GM12864 (cell line): ENCODE measurements around the gene SF3A1.

Experiments
- DNase-seq: peaks from one replicate; pipeline ENCODE4 v3.0.0-alpha.2; 2011; ENCODE audit warnings: low read depth
- H3K4me3 ChIP-seq: 2 replicates; pipeline ENCODE4 v1.5.1; 2011; ENCODE audit warnings: mild to moderate bottlenecking, low read depth, low read length, control low read depth
- CTCF ChIP-seq: IDR thresholded peaks from 2 replicates; pipeline ENCODE4 v1.5.1; 2011; ENCODE audit warnings: low read depth, mild to moderate bottlenecking, moderate library complexity, low read length, control low read depth, inconsistent platforms; ENCODE audit errors: missing control alignments

The SF3A1 gene

GRCh38 chr22:30400159-30400558, 43.5 kb upstream of the SF3A1 start:
- DNase-seq: no peak
- H3K4me3 ChIP-seq: no peak overlapping the region

GRCh38 chr22:30399718-30400117, 43.0 kb upstream of the SF3A1 start:
- TF ChIP-seq CTCF: no peak
- no peak for DNase-seq
- H3K4me3 ChIP-seq: no peak overlapping the region

More at GRCh38 chr22:30400159-30400558, 43.5 kb upstream of the SF3A1 start:
- TF ChIP-seq CTCF: no peak

- no peak overlapping the region for H3K4me3 ChIP-seq
- DNase-seq: no peak
- no peak for TF ChIP-seq CTCF
Measured at GRCh38 chr22:30398685-30399680, 42.3 kb upstream of the SF3A1 start.

- TF ChIP-seq CTCF: no peak
- no peak for DNase-seq
- H3K4me3 ChIP-seq: peak overlapping the region; percentile 47; the same call in 1 of the 2 replicates
Measured at GRCh38 chr22:30397656-30398635, 41.3 kb upstream of the SF3A1 start.

GRCh38 chr22:30396871-30397655, 40.4 kb upstream of the SF3A1 start, which contains the start of gene SEC14L2:
Gene SEC14L2 (plus strand): TSS chr22:30397018. CDS start chr22:30397117, 99 bp downstream.
- peak within 1 kb of the TSS; percentile 47 for H3K4me3 ChIP-seq
- no peak for TF ChIP-seq CTCF
- DNase-seq: no peak

GRCh38 chr22:30393885-30394284, 37.2 kb upstream of the SF3A1 start:
- no peak overlapping the region for H3K4me3 ChIP-seq
- TF ChIP-seq CTCF: no peak
- DNase-seq: no peak
